CD4-positive, alpha-beta T cell treated with Interleukin-17A for 4 hours (primary cell): ENCODE results near the gene BTBD10.

Experiments
- DNase-seq: peaks from one replicate; pipeline ENCODE4 v3.0.0-alpha.2; 2020; ENCODE audit warnings: mixed read lengths

BTBD10 gene

GRCh38 chr11:13462901-13463778 lies at the start of gene BTBD10:
Gene BTBD10, minus strand, starts transcription at chr11:13463222. Its CDS starts 18,098 bp downstream, at chr11:13445124.
- DNase-seq, result peak; percentile 92

DNA sequence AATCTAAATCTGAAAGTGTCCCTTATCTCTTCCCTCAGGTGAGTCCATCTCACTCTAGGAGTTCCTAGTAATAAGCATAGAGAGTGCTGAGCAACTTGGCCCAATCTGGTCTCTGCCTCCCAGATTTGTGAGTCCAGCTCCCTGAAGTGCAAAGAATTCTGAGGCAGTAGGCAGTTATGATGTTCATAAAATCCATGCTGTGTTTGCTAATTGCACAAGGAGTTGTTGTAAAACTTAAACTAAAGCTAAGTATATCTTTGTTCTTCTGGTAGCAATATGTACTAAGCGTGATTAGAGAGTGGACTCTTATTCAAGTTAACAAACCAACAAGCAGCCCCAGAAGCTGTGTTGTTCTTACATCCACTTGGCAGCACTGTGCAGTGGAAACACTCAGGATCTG lies 40.4 kb upstream of the BTBD10 start:
- DNase-seq, result no peak

- no peak for DNase-seq
Measured at GRCh38 chr11:13502492-13502891, 39.5 kb upstream of the BTBD10 start.

GRCh38 chr11:13495929-13496328 lies 32.9 kb upstream of the BTBD10 start, which contains the start of gene PTH:
Gene PTH, minus strand, starts transcription at chr11:13495997. Its CDS starts 3,142 bp downstream, at chr11:13492855.
- DNase-seq, result no peak

GRCh38 chr11:13494051-13494450 lies 31.0 kb upstream of the BTBD10 start:
- DNase-seq, result no peak

DNA sequence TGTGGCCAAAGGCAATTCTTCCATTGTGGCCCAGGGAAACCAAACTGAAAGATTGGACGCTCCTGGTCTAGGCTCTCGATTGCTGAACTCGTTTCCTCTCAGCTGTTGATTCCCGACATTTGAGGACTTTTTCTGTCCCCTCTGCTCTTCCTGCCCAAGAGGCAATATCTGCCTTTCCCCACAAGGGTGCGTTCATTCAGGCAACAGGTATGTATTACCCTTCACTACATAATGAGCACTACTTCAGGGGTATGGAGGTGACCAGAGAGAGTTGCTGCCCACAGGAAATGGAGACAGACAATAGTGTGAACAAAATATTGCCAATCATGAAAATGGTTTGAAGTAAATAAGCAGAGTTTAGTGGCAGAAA lies 24.6 kb upstream of the BTBD10 start:
- peak; percentile 36 for DNase-seq

DNA sequence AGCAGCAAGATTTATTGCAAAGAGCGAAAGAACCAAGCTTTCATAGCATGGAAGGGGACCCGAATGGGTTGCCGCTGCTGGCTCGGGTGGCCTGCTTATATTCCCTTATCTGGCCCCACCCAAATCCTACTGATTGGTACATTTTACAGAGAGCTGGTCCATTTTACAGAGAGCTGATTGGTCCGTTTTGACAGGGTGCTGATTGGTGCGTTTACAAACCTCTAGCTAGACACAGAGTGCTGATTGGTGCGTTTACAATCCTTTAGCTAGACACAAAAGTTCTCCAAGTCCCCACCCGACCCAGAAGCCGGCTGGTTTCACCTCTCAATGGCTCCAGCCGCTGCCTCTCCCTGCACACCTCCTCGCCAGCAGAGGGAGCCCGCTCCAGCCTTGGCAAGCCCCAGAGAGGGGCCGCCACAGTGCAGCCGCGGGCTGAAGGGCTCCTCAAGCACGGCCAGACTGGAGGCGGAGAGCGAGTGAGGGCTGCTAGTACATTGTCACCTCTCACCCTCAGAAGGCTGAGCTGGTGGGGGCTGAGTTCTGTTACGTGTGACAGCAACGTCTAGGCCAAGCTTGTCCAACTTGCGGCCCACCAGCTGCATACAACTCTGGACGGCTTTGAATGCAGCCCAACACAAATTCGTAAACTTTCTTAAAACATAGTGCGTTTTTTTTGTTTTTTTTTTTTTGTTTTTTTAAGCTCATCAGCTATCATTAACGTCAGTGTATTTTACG lies 24.1 kb upstream of the BTBD10 start:
- DNase-seq, result peak; percentile 81

- DNase-seq, result no peak
Measured at GRCh38 chr11:13480198-13480597, 17.2 kb upstream of the BTBD10 start.

DNA sequence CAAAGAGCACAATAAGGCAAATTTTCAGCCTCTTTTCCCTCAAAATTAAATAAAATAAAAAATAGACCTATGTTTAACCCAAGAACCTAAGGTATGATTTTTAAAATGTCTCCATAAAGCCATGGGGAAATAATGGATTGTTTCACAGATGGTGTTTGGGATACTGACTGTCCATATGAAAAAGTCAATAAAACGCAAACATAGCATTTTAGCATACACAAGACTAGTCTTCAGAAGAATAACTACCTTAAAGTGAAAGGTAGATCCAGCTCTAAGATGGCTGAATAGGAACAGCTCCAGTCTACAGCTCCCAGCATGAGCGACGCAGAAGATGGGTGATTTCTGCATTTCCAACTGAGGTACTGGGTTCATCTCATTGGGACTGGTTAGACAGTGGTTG lies 16.7 kb upstream of the BTBD10 start:
- DNase-seq, result no peak

DNA sequence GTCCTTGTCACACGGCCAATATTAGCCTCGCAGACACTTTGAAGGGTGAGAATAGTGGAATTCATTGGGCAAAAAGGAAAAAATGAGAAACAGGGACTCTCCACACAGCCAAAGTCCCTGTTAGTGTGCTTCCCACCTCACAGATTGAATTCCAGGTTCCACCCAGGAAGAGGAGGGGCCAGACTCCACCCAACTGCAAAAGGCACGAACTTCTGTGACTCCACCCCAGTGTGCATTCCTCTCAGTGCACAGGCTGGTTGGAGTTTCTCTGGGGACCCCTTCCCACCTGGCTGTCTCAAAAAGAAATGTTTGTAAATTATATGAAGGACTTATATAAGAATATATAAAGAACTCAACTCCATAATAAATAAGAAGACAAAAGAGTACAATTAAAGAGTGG lies 12.1 kb upstream of the BTBD10 start:
- DNase-seq, result no peak

GRCh38 chr11:13473013-13473722 lies 10.1 kb upstream of the BTBD10 start:
- DNase-seq, result no peak

DNA sequence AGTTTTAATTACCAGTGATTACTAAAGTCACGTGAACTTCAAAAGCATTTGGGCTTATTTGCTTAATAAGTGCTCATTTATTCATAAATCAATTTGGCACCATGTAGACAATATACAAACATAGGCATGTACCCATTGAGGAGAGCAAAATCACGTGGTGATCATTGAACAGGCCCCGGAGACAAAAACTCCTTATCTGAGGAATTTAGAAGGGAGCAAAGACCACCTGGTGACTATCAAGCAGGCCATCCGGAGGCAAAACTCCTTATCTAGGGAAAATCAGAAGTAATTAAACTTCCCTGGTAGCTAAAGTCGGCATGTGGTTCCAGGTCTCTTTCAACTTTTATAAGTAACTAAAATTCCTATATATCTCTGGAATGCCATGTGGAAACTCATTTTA lies 5.7 kb upstream of the BTBD10 start:
- DNase-seq, result no peak

- no peak for DNase-seq
Measured at GRCh38 chr11:13465909-13466371, 2.9 kb upstream of the BTBD10 start.

DNA sequence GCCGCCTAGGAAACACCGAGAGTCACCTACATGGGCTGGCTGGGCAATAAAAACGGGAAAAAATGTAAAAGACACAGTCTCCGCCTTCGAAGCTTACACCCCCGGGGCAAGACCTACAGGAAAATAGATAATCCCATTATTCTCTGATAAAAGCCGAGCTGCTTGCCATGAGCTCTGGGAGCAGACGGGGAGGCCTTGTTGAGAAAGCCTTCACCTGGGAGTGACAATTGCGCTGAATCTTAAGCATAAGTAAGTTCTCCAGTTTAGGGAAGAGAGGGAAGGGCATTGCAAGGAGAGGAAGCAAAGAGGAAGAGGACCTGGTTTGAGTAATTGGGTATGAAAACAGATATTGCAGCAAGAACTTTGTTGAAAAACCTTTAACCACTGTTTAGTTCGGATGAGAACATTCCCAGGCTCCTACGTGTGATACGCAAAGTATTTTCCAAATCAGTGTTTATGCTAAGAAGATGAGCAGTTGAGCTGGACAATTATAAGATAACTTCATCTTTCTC lies 813 bp upstream of the BTBD10 start:
- no peak for DNase-seq

DNA sequence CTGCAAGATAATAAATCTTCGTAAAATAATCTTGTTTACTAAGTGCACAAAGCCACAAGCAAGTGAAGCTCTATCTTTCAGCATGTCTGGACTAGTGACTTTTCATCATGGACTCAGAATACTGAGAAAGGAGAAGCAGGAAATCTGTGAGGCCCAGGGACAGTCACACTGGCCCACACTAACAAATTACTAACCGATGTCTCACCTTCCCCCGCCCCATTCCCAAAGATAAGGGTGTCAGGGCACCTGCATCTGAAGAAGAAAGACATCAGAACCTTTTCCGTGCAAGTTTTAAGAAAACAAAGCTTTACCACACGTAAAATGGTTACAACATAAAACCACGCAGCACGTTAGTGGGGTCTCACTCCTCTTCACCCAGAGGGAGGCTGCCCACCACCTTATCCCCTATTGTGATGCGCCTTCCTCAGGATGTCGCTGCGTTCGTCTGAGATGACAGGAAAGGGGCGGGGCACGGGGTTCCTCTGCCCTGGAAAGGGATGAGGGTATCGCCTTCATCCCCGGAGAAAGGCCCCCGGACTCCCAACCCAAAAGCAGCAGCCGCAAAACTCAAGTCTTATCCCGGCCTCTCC lies 616 bp downstream of the BTBD10 start:
- DNase-seq, result peak; percentile 74

GRCh38 chr11:13461291-13461690 lies 1.7 kb downstream of the BTBD10 start:
- no peak for DNase-seq

DNA sequence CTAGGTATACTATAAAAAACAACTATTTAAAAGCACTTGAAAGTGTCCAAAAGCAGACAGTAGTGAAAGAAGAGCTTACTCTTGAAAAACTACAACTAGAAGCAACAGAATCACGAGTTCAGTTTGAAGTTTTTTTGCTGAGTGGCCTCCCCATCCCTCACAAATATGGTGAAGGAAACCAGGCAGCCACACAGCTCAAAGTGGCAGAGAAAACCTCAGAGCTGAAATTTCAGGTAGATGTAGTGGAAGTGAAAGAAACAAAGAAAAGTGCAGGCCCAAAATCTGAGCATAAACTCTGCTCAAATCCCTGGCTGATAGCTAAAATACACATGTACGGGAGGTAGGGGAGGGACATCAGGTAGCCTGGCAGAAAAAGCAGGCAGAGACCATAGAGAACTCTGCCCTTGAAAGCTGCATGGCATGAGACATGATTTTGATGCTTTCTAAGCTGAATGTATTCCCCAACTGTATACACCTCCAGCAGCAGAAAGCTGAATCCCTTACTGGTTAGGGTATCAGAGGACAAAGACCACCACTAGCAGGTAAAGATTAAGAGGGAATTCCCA lies 12.1 kb downstream of the BTBD10 start:
- no peak for DNase-seq

DNA sequence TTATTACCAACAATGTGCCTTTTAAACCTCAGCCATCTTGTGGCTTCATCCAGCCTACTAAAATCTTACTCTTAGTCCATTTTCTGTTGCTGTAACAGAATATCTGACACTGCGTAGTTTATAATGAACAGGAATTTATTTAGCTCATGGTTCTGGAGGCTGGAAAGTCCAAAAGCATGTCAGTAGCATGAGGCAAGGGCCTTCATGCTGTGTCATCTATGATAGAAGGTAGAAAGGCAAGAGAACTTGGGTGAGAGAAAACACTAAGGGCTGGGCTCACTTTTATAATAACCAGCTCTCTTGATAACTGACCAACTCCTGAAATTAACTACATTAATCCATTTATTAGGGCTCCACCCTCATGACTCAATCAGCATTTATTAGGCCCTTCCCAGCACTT lies 13.5 kb downstream of the BTBD10 start:
- no peak for DNase-seq

DNA sequence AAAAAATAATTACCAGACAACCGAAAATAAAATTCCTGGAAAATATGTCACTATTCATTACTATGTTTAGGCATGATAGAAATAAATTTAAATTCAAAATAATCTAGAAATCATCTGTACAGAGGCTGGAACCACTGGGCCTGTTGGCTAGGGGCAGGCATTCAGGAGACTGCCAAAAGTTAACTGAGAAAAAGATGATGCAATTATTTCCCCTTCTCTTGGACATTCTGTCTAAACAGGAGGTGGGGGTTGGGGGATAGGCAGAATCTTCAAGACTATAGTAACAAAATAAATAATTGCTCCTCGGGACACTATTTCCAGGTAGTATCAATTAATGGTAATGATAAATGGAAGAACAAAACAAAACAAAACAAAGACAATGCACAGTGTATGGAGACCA lies 14.1 kb downstream of the BTBD10 start:
- DNase-seq, result no peak

GRCh38 chr11:13446444-13446843 lies 16.6 kb downstream of the BTBD10 start:
- DNase-seq, result no peak

DNA sequence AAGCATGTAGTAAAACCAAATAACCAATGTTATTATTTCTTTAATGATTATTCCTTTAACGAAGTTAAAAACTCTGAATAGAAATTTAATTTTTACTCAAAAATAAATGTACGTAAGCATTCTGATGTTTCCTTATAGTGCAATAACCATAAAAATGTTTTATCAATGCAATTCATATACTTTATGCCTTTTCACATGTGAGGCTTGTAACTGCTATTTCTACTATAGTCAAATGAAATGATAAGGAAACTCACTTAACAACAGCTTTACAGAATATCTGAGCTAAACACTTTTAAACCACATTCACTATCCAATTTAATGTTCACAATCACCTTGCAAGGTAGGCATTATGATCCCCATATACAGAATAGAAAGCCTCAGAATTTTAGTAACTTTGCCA lies 17.4 kb downstream of the BTBD10 start:
- no peak for DNase-seq

DNA sequence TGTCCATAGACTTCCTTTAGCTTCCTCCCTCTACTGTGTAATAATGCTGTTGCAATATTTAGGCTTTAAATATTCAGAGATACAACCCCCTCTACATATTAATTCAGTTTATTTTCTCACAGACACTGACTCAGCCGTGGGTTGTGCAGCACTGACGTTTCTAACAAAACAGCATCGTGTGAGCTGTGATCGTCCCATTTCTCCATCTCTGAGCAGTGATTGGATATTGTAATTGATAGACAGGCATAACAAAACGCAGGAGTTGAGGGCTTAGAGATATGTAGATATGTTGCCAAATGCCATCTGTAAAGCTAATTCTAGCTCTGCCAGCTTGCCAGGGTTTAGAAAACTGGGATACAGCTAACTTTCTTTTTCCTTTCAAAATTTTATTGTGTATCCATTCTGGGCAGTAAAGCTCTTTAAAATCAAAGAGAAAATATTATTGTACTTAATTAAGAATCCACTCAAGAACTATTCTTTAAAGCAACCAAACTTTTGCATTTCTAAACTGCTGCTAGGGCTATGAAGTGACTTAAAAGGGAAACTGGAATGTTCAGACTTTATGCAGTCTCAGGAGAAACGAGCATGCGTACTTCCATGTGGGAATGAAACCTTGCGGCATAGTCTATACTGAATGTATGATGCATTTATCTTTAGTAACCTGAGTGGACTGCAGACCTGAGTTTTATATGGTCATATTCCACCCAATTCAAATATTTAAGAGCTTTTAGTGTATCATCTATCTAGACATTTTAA lies 22.7 kb downstream of the BTBD10 start:
- DNase-seq, result no peak
